Measurements from ENCODE around the gene TEAD4. TPM values are rescaled to one million over a fixed set of nuclear protein-coding genes. Genes with fewer than 3 reads are reported as not detected.

Gene TEAD4
- total RNA-seq, 1 experiment from 2014 or later, result 39.8 TPM

- CTCF ChIA-PET, result interaction anchor here (0.6 kb wide), 1 partner anchor 349 kb away, joined by 6 read pairs; no protein-coding TSS in a partner anchor
- intact Hi-C loops (cut with micrococcal nuclease; ENCODE audit: unreplicated experiment), result no loop called here
- TF ChIP-seq CTCF (conservative IDR thresholded peaks at IDR 0.05; ENCODE audit: low read depth, low read length), result no peak
- no peak for TF ChIP-seq EZH2 (IDR thresholded peaks at IDR 0.05; ENCODE audit: borderline replicate concordance, low read depth, low read length, poor library complexity, severe bottlenecking)
- Histone ChIP-seq H3K4me3 (ENCODE audit: low read depth, low read length, poor library complexity, severe bottlenecking) (no peak overlapping the region), H3K36me3 (ENCODE audit: insufficient read depth, low read length, poor library complexity, severe bottlenecking) (peaks cover 3% of the 10 kb centered on the region), H3K27ac (ENCODE audit: low read depth, low read length, poor library complexity, severe bottlenecking) (no peak overlapping the region), H3K27me3 (replicated peaks; ENCODE audit: insufficient read depth, low read depth, low read length, poor library complexity) (no peaks in the 10 kb centered on the region), H3K4me1 (ENCODE audit: insufficient read depth, low read length, poor library complexity, severe bottlenecking) (peaks cover 5% of the 10 kb centered on the region), H3K9me3 (ENCODE audit: low read depth, low read length, poor library complexity, severe bottlenecking) (no peaks in the 10 kb centered on the region)
- BruUV-seq (replicated peaks), result no TSS peak
- POLR2A ChIA-PET (ENCODE audit: low non-redundant PET), result no interaction called here
- no peak for DNase-seq (ENCODE audit: low spot score)
These were observed 14.4 kb downstream of the TEAD4 start for GRCh38 chr12:2973566-2973965.

GRCh38 chr12:2974560-2974971, 15.4 kb downstream of the TEAD4 start:
- no peak for TF ChIP-seq CTCF (conservative IDR thresholded peaks at IDR 0.05; ENCODE audit: low read depth, low read length)
- TF ChIP-seq EZH2 (IDR thresholded peaks at IDR 0.05; ENCODE audit: borderline replicate concordance, low read depth, low read length, poor library complexity, severe bottlenecking), result no peak
- CTCF ChIA-PET, result no interaction called here
- DNase-seq (ENCODE audit: low spot score), result no peak
- Histone ChIP-seq H3K4me3 (ENCODE audit: low read depth, low read length, poor library complexity, severe bottlenecking) (no peak overlapping the region), H3K9me3 (ENCODE audit: low read depth, low read length, poor library complexity, severe bottlenecking) (no peaks in the 10 kb centered on the region), H3K27ac (ENCODE audit: low read depth, low read length, poor library complexity, severe bottlenecking) (no peak overlapping the region), H3K36me3 (ENCODE audit: insufficient read depth, low read length, poor library complexity, severe bottlenecking) (no peaks in the 10 kb centered on the region), H3K4me1 (ENCODE audit: insufficient read depth, low read length, poor library complexity, severe bottlenecking) (peaks cover 5% of the 10 kb centered on the region), H3K27me3 (replicated peaks; ENCODE audit: insufficient read depth, low read depth, low read length, poor library complexity) (no peaks in the 10 kb centered on the region)
- intact Hi-C loops (cut with micrococcal nuclease; ENCODE audit: unreplicated experiment), result no loop called here
- no TSS peak for BruUV-seq (replicated peaks)
- POLR2A ChIA-PET (ENCODE audit: low non-redundant PET), result no interaction called here

- H3K4me1 ChIP-seq (ENCODE audit: insufficient read depth, low read length, poor library complexity, severe bottlenecking), result peaks cover 5% of the 10 kb centered on the region
- ChIA-PET CTCF (no interaction called here), POLR2A (ENCODE audit: low non-redundant PET) (no interaction called here)
- H3K27me3 ChIP-seq (replicated peaks; ENCODE audit: insufficient read depth, low read depth, low read length, poor library complexity), result no peaks in the 10 kb centered on the region
- no peak overlapping the region for H3K27ac ChIP-seq (ENCODE audit: low read depth, low read length, poor library complexity, severe bottlenecking)
- H3K4me3 ChIP-seq (ENCODE audit: low read depth, low read length, poor library complexity, severe bottlenecking), result no peak overlapping the region
- BruUV-seq (replicated peaks), result no TSS peak
- TF ChIP-seq CTCF (conservative IDR thresholded peaks at IDR 0.05; ENCODE audit: low read depth, low read length), result no peak
- no peak for TF ChIP-seq EZH2 (IDR thresholded peaks at IDR 0.05; ENCODE audit: borderline replicate concordance, low read depth, low read length, poor library complexity, severe bottlenecking)
- no peaks in the 10 kb centered on the region for H3K9me3 ChIP-seq (ENCODE audit: low read depth, low read length, poor library complexity, severe bottlenecking)
- peak; percentile 23 for DNase-seq (ENCODE audit: low spot score)
- intact Hi-C loops (cut with micrococcal nuclease; ENCODE audit: unreplicated experiment), result no loop called here
- H3K36me3 ChIP-seq (ENCODE audit: insufficient read depth, low read length, poor library complexity, severe bottlenecking), result no peaks in the 10 kb centered on the region
These were observed 17.4 kb downstream of the TEAD4 start for GRCh38 chr12:2976581-2976996.

Measured in A673 (cell line).